Stimulated activated CD8-positive, alpha-beta memory T cell treated with anti-CD3 and anti-CD28 coated beads, Interleukin-15, amount 100 ng/mL, for 1 hour (primary cell): Measurements from ENCODE around the gene GRIP1.

Experiments used
- DNase-seq: peaks from one replicate; pipeline ENCODE4 v3.0.0-alpha.2; 2020; ENCODE audit warnings: low read depth

Gene GRIP1

DNA sequence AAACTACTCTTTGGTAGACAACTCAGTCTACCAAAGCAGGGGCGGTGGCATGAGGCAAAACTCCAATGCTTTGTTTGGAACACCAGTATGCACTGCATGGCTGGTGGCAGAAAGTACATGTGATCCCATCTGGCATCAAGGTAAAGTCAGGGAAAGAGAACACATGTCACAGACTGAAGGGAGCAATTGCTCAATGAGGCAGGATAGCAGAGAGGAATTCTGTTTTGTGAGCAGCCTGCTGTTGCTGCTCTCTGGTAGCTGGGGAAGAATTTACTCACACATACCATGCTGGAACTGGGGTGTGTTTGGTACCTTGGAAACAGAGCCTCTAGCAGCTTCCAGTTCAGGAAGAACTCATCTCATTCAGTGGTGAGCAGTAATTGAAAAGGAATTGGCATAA, 291.8 kb downstream of the GRIP1 start:
- DNase-seq, result no peak

DNA sequence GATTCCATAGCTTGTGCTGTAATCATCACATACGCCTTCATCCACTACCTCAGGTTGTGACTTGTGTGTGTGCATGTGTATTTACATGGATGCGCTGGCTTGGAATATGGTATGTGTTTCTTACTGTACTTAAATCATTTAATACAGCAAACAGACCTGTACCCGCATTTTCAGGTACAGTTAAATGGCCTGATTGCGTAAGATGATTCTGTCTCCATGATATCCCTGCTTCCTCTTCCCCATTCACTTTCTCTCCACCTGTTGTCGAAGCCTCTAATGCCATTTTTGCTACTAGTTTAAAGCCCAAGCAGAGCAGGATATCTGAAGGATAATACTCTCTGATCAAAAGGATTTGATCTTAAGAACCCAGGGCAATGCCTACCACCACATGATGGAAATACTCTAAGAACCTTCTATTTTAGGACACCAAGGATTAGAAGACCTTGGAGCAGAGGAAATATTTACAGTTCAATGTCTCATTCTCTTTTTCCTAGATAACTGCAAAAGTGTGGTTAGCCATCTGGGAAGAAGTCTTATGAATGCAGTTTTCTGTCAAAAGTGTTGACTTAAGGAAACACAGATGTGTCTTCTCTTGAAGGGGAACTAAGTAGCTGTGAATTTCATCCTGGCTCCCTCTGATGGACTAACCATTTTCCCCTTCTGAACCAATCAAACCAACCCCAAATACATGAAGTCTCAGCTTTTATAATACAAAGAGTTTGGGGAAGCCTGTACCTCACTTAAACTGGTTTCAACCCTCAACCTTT, 297.9 kb downstream of the GRIP1 start:
- no peak for DNase-seq

DNA sequence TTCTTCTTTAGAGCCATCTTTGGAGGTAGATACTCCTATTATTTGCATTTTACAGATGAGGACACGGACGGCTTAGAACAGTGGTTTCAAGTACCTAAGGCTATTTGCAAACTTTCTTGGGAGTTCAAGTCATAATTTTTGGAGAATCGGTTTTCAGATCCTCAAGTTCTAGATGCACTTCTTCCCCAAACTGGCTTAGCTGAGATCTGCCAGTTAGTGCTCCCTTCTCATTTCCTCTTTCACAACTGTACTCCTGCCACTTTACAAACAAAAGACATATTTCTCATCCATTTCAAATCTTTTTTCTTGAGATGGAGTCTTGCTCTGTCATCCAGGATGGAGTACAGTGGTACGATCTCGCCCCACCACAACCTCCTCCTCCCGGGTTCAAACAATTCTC, 299.3 kb downstream of the GRIP1 start:
- no peak for DNase-seq

- DNase-seq, result no peak
These were observed 303.3 kb downstream of the GRIP1 start for GRCh38 chr12:66375560-66375959.

GRCh38 chr12:66371982-66372381, 306.9 kb downstream of the GRIP1 start:
- DNase-seq, result no peak

DNA sequence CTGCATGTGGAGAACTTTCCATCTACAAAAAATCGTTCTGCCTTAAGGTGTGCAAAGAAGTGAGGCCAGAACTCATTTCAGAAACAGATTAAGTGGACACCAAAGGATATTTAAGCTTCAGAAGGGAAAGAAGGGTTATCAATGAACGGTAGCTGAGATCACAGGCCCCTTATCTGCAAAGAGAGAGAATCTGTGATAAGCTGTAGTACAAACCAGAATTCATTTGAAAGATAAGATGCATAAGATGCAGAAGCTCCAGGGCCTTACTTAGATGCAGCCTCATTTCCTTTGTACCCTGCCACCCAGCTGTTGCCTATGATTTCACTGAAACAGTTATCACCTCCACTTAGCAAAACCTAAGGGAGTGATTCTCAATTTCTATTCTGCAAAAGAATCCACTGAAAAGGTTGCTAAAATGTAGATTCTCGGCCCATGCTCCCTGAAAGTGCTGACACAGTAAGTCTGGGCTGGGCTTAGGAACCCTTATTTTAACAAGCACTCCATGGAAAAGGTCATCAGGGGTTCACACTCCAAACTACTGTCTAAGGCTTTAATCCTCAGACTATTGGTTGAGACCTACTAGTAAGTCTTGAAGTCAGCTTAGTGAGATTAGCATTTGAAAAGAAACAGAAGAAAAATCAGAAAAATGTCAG, 311.7 kb downstream of the GRIP1 start:
- DNase-seq, result no peak

GRCh38 chr12:66365718-66366490, 313.0 kb downstream of the GRIP1 start:
- no peak for DNase-seq

- no peak for DNase-seq
These were observed 317.2 kb downstream of the GRIP1 start for GRCh38 chr12:66361703-66362102.

- no peak for DNase-seq
These were observed 319.6 kb downstream of the GRIP1 start for GRCh38 chr12:66359300-66359699.

DNA sequence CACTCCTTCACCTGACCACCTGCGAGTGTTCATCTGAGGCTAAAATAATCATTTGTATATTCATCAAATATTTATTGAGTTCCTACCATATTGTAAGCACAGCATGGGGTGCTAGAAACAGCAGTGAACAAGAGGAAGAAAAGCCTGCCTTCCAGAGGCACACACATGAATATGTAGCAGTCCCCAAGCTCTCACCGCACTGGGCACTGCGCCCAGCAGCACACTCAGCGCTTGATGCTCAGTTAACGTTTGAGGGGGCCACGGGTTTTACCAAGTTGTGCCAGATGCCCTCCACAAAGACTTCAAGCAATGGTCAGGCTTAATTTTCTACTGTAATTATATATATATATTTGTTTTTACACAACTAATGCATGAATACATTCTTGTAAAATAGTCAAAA, 324.6 kb downstream of the GRIP1 start:
- DNase-seq, result no peak

- no peak for DNase-seq
These were observed 326.0 kb downstream of the GRIP1 start for GRCh38 chr12:66352899-66353298.

DNA sequence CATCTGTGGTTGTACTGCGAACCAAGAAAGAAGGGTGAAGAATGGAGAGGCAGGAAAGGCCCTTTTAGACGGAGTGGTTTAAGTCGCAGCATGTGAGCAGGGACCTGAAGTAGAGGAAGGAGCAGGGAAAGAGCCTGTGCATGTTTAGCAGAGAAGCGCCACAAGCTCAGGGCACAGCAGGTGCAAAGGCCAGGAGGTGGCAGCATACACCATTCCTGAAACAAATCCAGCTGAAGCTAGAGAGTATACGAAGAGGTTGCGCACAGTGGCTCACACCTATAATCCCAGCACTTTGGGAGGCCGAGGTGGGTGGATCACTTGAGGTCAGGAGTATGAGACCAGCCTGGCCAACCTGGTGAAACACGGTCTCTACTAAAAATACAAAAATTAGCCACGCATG, 326.7 kb downstream of the GRIP1 start:
- DNase-seq, result no peak

GRCh38 chr12:66351301-66351700, 327.6 kb downstream of the GRIP1 start:
- DNase-seq, result no peak

DNA sequence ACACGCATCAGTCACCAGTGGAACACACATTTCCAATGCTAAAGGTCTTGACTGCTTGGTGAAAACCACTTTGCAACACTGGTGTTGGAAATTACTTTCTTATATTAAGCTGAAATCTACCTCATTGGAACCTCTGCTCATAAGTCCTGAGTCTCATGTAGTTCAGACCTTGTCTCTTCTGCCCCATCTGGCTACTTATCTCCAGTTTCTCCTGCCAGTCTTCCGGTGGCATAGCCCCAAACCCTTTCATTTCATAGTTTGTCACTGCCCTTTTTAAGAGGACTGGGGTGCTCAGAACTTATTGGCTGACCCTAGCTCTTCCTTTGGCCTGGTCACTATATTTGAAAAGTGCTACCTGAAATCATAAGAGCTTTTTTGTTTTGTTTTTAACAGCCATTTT, 332.9 kb downstream of the GRIP1 start:
- DNase-seq, result no peak

DNA sequence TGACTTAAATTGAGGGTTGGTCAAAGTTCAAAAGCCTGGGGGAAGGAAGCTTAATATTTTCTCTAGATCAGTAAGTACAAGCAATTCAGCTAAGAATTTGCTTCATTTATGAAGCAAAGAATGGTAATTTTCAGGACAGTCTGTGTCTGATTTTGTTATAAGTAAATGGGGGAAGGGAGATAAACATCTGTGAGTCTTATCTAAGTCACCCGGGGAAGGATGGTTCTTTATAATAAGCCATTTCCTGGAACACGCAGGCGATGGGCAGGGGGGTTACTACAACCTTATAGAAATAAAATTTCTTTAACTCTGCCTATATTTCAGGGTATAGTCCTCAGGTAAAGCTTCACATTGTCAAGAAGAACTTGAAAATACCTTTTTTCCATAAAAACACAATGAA, 333.7 kb downstream of the GRIP1 start:
- DNase-seq, result no peak

DNA sequence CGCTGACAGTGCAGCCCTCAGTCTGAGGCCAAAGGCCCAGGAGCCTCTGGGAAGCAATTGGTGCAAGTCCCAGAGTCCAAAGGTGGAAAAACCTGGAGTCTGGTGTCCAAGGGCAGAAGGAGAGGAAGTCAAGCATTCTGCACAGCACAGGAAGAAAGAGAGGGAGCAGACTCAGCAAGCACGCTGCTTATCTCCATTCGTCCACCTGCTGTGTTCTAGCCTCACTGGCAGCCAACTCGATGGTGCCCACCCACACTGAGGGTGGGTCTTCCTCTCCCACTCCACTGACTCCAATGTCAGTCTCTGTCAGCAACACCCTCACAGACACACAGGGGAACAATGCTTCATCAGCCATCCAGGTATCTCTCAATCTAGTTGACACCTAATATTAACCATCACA, 337.8 kb downstream of the GRIP1 start:
- DNase-seq, result no peak

- DNase-seq, result no peak
These were observed 338.7 kb downstream of the GRIP1 start for GRCh38 chr12:66340131-66340530.

- DNase-seq, result no peak
These were observed 341.4 kb downstream of the GRIP1 start for GRCh38 chr12:66337381-66338010.

DNA sequence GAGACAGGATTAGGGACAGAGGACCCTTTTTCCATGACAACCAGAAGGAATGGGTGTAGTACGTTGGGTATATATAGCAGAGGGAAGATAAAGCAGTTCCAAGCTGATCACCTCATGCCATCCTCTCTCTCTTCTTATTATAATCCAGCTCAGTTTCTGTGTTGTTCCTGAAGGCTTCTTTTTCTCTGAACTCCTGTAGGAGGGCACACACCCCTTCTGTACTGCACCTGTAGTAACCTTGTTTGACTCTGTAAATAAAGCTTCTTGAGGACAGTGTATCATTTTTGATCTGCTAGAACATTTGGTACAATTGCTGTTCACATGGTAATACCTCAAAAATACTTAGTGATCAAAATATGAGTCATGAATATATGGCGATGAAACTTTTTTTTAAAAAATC, 343.1 kb downstream of the GRIP1 start:
- no peak for DNase-seq

GRCh38 chr12:66331814-66332213, 347.1 kb downstream of the GRIP1 start:
- DNase-seq, result no peak

DNA sequence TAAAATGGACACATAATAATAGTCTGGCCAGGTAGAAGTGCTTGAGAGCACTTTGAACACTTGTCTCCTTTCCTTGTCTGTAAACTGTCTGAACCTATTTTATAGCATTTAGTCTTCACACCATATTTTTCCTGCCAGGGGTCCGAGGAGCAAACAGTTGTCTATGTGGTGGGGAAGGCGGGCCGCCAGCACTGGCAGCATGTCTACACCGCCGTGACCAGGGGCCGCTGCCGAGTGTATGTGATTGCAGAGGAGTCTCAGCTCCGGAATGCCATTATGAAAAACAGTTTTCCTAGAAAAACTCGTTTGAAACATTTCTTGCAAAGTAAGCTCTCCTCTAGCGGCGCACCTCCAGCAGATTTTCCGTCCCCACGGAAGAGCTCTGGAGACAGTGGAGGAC, 347.9 kb downstream of the GRIP1 start:
- no peak for DNase-seq

DNA sequence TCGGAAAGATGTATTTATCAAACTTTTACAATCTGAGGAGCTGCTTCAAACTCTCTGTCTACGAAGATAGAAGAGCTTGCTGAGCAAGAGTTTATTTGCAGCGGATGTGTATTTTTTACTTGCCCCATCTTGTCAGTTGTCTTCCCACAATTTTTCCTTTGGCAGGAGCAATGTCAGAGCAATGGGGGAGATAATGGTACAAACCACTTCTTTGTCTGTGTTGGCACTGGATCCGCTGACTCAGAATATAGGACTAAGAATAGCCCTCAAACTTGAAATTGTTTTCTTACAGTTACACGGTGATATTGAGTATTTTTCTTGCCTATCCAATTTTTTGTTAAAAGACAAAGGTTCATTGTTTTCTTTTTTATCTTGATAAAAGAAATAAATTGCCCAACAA, 348.9 kb downstream of the GRIP1 start:
- no peak for DNase-seq

- no peak for DNase-seq
These were observed 355.9 kb downstream of the GRIP1 start for GRCh38 chr12:66323017-66323416.
